GM12874 (cell line): ENCODE measurements around the gene ARHGEF28.

Source experiments
- TF ChIP-seq, protein P1 (sequence below): IDR thresholded peaks from 2 replicates; pipeline ENCODE4 v1.5.1; 2011; ENCODE audit warnings: low read depth, mild to moderate bottlenecking, control low read depth, low read length, moderate library complexity; ENCODE audit not compliant: insufficient read depth

Gene ARHGEF28

GRCh38 chr5:73966451-73966850 lies 340.5 kb downstream of the ARHGEF28 start:
- TF ChIP-seq, protein P1, sequence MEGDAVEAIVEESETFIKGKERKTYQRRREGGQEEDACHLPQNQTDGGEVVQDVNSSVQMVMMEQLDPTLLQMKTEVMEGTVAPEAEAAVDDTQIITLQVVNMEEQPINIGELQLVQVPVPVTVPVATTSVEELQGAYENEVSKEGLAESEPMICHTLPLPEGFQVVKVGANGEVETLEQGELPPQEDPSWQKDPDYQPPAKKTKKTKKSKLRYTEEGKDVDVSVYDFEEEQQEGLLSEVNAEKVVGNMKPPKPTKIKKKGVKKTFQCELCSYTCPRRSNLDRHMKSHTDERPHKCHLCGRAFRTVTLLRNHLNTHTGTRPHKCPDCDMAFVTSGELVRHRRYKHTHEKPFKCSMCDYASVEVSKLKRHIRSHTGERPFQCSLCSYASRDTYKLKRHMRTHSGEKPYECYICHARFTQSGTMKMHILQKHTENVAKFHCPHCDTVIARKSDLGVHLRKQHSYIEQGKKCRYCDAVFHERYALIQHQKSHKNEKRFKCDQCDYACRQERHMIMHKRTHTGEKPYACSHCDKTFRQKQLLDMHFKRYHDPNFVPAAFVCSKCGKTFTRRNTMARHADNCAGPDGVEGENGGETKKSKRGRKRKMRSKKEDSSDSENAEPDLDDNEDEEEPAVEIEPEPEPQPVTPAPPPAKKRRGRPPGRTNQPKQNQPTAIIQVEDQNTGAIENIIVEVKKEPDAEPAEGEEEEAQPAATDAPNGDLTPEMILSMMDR, result no peak

- TF ChIP-seq, protein P1, result no peak
Observed at GRCh38 chr5:73967347-73967746, 341.4 kb downstream of the ARHGEF28 start.

DNA sequence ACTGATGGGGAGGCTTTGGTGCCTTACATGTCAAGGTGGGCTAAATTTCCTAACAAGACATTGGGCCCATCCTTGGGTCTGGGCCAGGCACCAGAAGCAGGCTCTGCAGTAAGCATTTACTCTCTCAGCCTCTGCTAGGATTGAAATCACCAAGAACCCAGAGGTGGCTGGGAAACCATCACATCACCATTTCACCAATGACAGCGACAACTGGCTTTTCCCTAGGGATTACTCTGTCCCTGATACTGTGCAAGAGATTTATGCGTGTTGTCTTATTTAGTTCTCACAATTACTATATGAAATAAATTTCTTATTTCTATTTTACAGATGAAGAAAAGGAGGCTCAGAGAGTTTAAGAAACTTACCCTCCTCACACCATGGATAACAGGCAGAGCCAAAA lies 342.2 kb downstream of the ARHGEF28 start:
- TF ChIP-seq, protein P1, result no peak

DNA sequence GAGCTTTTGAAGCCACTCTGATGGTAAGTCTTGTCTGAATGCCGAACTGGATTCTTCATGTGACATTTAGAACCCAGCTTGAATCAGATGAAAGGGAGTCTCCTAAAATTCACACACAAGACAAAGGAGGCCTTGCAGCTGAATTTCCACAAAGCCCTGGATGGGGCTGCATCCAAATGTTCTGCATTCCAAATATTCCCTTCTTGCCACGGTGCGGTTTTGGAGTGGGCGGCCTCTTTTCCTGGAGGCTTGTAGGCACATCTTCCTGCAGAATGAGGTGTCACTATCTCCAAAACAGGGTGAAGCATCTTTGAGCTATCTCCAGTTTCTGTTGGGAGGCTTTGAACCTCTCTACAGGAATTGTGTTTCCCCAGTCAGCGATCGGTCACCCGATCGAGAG lies 342.7 kb downstream of the ARHGEF28 start:
- TF ChIP-seq, protein P1, result no peak

DNA sequence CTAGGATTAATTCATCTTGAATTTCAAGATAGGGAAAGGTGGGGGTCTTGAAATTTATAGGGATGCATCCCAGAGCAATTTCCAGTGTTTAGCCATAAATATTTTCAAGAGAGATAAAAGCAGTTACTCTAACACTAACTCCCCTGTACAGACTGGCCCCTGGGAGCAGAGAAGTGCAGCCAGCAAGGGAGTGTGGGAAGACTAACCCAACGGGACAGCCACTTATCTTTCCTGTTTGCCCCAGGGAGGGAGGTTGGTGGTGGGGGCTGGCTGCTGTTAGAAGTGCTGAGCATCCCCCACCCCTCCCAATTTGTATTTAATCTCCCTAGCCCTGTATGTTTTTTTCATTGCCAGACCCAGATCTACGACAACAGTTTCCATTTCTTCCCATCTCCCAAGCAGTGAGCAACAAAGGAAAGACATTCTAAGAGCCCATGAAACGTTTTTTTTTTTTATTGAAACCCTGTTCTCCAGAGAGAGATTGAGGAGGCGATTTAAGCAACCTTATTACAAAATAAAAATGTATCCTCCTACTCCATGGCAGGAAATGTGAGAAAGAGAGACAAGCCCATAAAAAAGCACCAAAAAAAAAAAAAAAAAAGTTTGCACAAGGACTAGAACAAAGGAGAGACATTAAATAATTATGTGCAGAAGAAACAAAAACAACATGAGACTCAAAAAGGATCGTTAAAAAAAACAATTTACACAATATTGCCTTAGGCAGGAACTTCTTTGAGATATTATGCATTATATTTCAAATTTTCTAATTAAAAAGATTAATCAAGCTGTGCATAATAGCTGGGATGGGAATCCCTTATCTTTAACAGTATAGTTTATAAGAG lies 343.4 kb downstream of the ARHGEF28 start:
- TF ChIP-seq, protein P1, result no peak

DNA sequence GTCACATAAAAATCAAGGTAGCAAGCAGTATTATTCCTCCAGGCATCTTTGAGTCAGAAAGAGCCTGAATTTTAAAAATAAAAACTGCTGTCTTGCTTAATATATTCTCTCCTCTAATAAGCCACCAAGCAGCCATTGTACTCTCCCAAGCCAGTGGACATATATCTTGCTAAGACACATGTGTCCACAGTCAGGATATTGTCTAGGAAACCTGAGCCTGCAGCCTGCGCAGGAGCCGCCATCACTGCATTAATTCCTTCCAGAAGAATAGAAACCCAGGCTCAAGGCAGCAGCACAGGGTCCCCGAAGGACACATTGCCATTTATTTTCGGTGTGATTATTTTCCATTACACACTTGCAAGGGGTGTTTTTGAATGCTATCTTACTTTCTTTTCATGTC lies 345.3 kb downstream of the ARHGEF28 start:
- TF ChIP-seq, protein P1, result no peak

- TF ChIP-seq, protein P1, result no peak
Observed at GRCh38 chr5:73973135-73973534, 347.1 kb downstream of the ARHGEF28 start.
